Smooth muscle cell (in vitro differentiated cells): ENCODE measurements around the gene IER3. TPM values are rescaled to one million over a fixed set of nuclear protein-coding genes. Genes with fewer than 3 reads are reported as not detected.
A peak's percentile ranks its signal among the peaks of the same experiment; 100 is the strongest.

Source experiments
- DNase-seq: peaks from one replicate; lab custom pipeline; 2025; ENCODE audit not compliant: unreplicated experiment; lab: John Stamatoyannopoulos, UW
- H2AFZ ChIP-seq: fragments of 200-600 bp; sonication (generic); 2 replicates; pipeline ENCODE4 v1.6.0; 2016; ENCODE audit warnings: antibody characterized with exemption, low read depth, mild to moderate bottlenecking
- H3F3A ChIP-seq: fragments of 200-600 bp; sonication (generic); 2 replicates; pipeline ENCODE4 v1.6.0; 2017; ENCODE audit warnings: antibody characterized with exemption, low read depth
- H3K27ac ChIP-seq: fragments of 200-600 bp; sonication (generic); 2 replicates; pipeline ENCODE4 v1.5.1; 2016; ENCODE audit warnings: low read depth, mild to moderate bottlenecking
- H3K27me3 ChIP-seq: fragments of 200-600 bp; sonication (generic); 2 replicates; pipeline ENCODE4 v1.6.1; 2016; ENCODE audit warnings: low read depth, mild to moderate bottlenecking
- H3K36me3 ChIP-seq: fragments of 200-600 bp; sonication (generic); 2 replicates; pipeline ENCODE4 v1.5.1; 2016; ENCODE audit warnings: low read depth
- H3K4me1 ChIP-seq: fragments of 200-600 bp; sonication (generic); 2 replicates; pipeline ENCODE4 v1.5.1; 2016; ENCODE audit warnings: low read depth
- H3K4me2 ChIP-seq: fragments of 200-600 bp; sonication (generic); 2 replicates; pipeline ENCODE4 v1.6.0; 2016; ENCODE audit warnings: mild to moderate bottlenecking
- H3K4me3 ChIP-seq: fragments of 200-600 bp; sonication (generic); 2 replicates; pipeline ENCODE4 v1.5.1; 2016; ENCODE audit warnings: mild to moderate bottlenecking
- H3K79me2 ChIP-seq: fragments of 200-600 bp; sonication (generic); 2 replicates; pipeline ENCODE4 v1.6.0; 2016; ENCODE audit warnings: low read depth, mild to moderate bottlenecking
- H3K9ac ChIP-seq: fragments of 200-600 bp; sonication (generic); 2 replicates; pipeline ENCODE4 v1.6.0; 2016; ENCODE audit warnings: low read depth
- H3K9me3 ChIP-seq: fragments of 200-600 bp; sonication (generic); replicated peaks from 2 replicates; pipeline ENCODE4 v1.5.1; 2016; ENCODE audit warnings: low read depth
- H4K20me1 ChIP-seq: fragments of 200-600 bp; sonication (generic); 2 replicates; pipeline ENCODE4 v1.6.0; 2016; ENCODE audit warnings: low read depth
- CTCF ChIP-seq: fragments of 200-600 bp; sonication (generic); IDR thresholded peaks from 2 replicates; pipeline ENCODE4 v1.5.1; 2017; ENCODE audit warnings: borderline replicate concordance, mild to moderate bottlenecking, antibody characterized with exemption; ENCODE audit not compliant: insufficient read depth, poor library complexity, severe bottlenecking
- WGBS: methylation state at CpG from one replicate; pipeline ENCODE4 v1.1.7; 2016; ENCODE audit warnings: low lambda C conversion rate; 5-methylcytosine and 5-hydroxymethylcytosine counted together
- polyA plus RNA-seq: library from polyadenylated mRNA; unstranded; fragments of >200 nt; fragmentation: Nextera tagmentation; extraction: Ambion mirVana; gene quantifications from 2 replicates; pipeline ENCODE4 v1.2.1, GENCODE V29; 2016
- total RNA-seq: library from RNA; depleted of rRNA; stranded (reverse); fragments of >200 nt; gene quantifications from 2 replicates; pipeline ENCODE4 v1.2.3, GENCODE V29; 2014

IER3 gene
- total and polyA plus RNA-seq, 2 experiments from 2014 or later, result 736 to 811 TPM

DNA sequence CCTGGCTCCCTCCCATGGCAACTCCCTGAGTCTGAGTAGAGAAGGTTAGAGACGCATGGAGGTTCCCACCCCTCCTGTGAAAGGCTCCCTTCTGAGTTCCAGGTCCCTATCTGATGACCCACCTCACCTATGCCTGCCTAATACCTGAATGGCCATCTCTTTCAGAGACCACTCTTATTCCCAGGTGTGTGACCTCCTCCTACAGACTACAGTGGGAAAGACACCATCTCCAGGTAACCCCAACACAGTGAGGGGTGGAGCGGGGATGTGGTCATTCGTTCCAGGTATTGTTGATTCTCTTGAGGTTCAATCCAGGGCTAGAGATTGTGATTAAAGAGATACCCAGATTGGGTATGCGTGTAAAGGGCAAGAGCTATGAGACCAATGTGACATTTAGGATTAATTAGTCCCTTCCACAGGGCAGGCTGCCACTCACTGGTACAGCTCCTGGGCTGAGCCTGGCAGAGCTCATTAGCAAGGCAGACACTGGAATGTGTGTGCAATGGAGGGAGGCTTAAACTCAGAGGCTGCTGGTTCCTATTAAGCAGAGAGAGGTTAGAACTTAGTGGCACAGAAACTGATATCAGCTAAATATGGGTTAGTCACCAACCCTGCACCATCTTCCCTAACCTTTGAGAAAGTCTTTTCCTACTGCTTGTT, 46.5 kb upstream of the IER3 start:
- Histone ChIP-seq H3K79me2 (no peaks in the 10 kb centered on the region), H3K9me3 (no peaks in the 10 kb centered on the region), H3K36me3 (no peaks in the 10 kb centered on the region), H4K20me1 (no peaks in the 10 kb centered on the region), H3K4me1 (peaks cover 4% of the 10 kb centered on the region), H3K27me3 (no peaks in the 10 kb centered on the region), H3F3A (peaks cover 22% of the 10 kb centered on the region), H3K4me2 (no peak overlapping the region), H3K4me3 (no peak overlapping the region), H3K9ac (no peak overlapping the region), H3K27ac (no peak overlapping the region), H2AFZ (no peak overlapping the region)
- TF ChIP-seq CTCF, result no peak
- no peak for DNase-seq
- WGBS, result 89% methylated on average over 4 of the region's 4 CpGs

DNA sequence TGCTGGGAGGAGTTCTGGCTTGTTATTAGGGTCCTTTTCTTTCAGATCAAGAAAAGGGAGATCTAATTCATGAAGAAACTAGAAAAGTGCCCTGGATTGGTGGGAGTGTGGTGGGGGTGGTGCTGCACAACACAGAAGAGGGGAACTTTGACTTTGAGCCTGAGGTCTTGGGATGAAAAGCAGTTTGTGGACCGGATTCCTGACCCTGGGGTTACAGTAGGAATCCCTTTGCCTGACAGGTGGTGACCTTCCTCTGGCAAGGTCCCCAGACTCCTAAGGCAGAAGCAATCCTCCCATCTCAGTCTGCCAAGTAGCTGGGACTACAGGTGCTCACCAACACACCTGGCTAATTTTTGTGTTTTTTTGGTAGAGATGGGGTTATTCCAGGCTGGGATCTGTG, 45.3 kb upstream of the IER3 start:
- Histone ChIP-seq H3K27me3 (no peaks in the 10 kb centered on the region), H4K20me1 (no peaks in the 10 kb centered on the region), H3K79me2 (no peaks in the 10 kb centered on the region), H3F3A (peaks cover 16% of the 10 kb centered on the region), H3K9ac (no peak overlapping the region), H3K27ac (peak overlapping the region; percentile 64), H3K9me3 (no peaks in the 10 kb centered on the region), H3K4me3 (no peak overlapping the region), H3K4me1 (peaks cover 4% of the 10 kb centered on the region), H3K4me2 (no peak overlapping the region), H3K36me3 (no peaks in the 10 kb centered on the region), H2AFZ (no peak overlapping the region)
- WGBS, result 60% methylated on average over 1 of the region's 1 CpG
- DNase-seq, result no peak
- TF ChIP-seq CTCF, result no peak

DNA sequence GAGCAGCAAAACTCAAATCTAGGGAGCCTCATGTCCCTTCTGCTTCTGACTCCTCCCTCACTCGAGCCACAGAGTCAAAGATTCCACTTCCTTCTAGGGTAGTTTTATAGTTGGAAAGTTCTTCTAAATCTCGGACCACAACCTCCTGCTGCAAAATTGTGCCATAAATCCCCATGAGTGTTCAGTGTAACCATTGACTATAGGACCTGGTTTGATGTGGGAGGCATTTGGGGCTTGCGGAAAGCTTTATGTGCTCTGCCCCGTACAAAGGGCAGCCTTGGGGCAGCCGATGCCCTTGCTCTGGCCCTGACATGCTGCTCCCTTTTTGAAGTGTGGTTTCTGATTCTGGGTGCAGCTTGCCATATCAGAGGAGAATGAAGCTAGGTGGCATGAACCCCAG, 43.6 kb upstream of the IER3 start:
- no peaks in the 10 kb centered on the region for H3K27me3 ChIP-seq
- H3K9me3 ChIP-seq, result no peaks in the 10 kb centered on the region
- no peak for TF ChIP-seq CTCF
- H3K36me3 ChIP-seq, result no peaks in the 10 kb centered on the region
- H4K20me1 ChIP-seq, result no peaks in the 10 kb centered on the region
- DNase-seq, result no peak
- H3F3A ChIP-seq, result peaks cover 13% of the 10 kb centered on the region
- no peak overlapping the region for H3K4me3 ChIP-seq
- peak overlapping the region; percentile 64 for H3K27ac ChIP-seq
- H3K4me2 ChIP-seq, result peak overlapping the region; percentile 58
- no peak overlapping the region for H3K9ac ChIP-seq
- H3K4me1 ChIP-seq, result peaks cover 4% of the 10 kb centered on the region
- WGBS, result 31% methylated on average over 5 of the region's 5 CpGs
- H2AFZ ChIP-seq, result no peak overlapping the region
- no peaks in the 10 kb centered on the region for H3K79me2 ChIP-seq

GRCh38 chr6:30782425-30783014, 38.2 kb upstream of the IER3 start:
- no peaks in the 10 kb centered on the region for H3K27me3 ChIP-seq
- no peak for DNase-seq
- H3K27ac ChIP-seq, result peak overlapping the region; percentile 100
- no peak for TF ChIP-seq CTCF
- H3K4me2 ChIP-seq, result peak overlapping the region; percentile 70
- peaks cover 37% of the 10 kb centered on the region for H3F3A ChIP-seq
- H4K20me1 ChIP-seq, result no peaks in the 10 kb centered on the region
- no peaks in the 10 kb centered on the region for H3K36me3 ChIP-seq
- no peaks in the 10 kb centered on the region for H3K79me2 ChIP-seq
- no peak overlapping the region for H2AFZ ChIP-seq
- peaks cover 26% of the 10 kb centered on the region for H3K4me1 ChIP-seq
- peak overlapping the region; percentile 96 for H3K9ac ChIP-seq
- H3K9me3 ChIP-seq, result no peaks in the 10 kb centered on the region
- H3K4me3 ChIP-seq, result no peak overlapping the region
